GM04504 (cell line): ENCODE results near the gene MEGF9.
"Not testable (repeated sequence)": the region's sequence is repeated elsewhere in the genome, so short reads cannot be mapped to it uniquely, and the experiment has no call there.

ENCODE experiments used
- DNase-seq: peaks from one replicate; pipeline ENCODE4 v3.0.0-alpha.2; 2012; ENCODE audit warnings: low read depth

The MEGF9 gene

GRCh38 chr9:120571443-120572257 lies 142.6 kb downstream of the MEGF9 start:
- DNase-seq = peak; percentile 82

GRCh38 chr9:120570296-120570695 lies 144.0 kb downstream of the MEGF9 start:
- DNase-seq = no peak

- no peak for DNase-seq
Observed at GRCh38 chr9:120569556-120569955, 144.7 kb downstream of the MEGF9 start.

GRCh38 chr9:120568816-120569215 lies 145.5 kb downstream of the MEGF9 start:
- no peak for DNase-seq

GRCh38 chr9:120567874-120568273 lies 146.4 kb downstream of the MEGF9 start:
- no peak for DNase-seq

GRCh38 chr9:120567081-120567480 lies 147.2 kb downstream of the MEGF9 start:
- DNase-seq = no peak

GRCh38 chr9:120564589-120564988 lies 149.7 kb downstream of the MEGF9 start:
- DNase-seq = no peak

- no peak for DNase-seq
Observed at GRCh38 chr9:120562861-120563443, 151.3 kb downstream of the MEGF9 start.

GRCh38 chr9:120561709-120562108 lies 152.6 kb downstream of the MEGF9 start:
- DNase-seq = no peak

- DNase-seq = no peak
Observed at GRCh38 chr9:120559546-120559945, 154.7 kb downstream of the MEGF9 start.

GRCh38 chr9:120558454-120558853 lies 155.8 kb downstream of the MEGF9 start:
- DNase-seq = no peak

- no peak for DNase-seq
Observed at GRCh38 chr9:120557205-120557604, 157.1 kb downstream of the MEGF9 start.

- DNase-seq = no peak
Observed at GRCh38 chr9:120556775-120557174, 157.5 kb downstream of the MEGF9 start.

- DNase-seq = no peak
Observed at GRCh38 chr9:120555839-120556238, 158.4 kb downstream of the MEGF9 start.

- not testable (repeated sequence) for DNase-seq
Observed at GRCh38 chr9:120552210-120552704, 162.0 kb downstream of the MEGF9 start.
